Measurements from ENCODE around the gene MACROD2.

The MACROD2 gene

GRCh38 chr20:14860410-14860814, 865.1 kb downstream of the MACROD2 start:
- no peaks in the 10 kb centered on the region for H4K20me1 ChIP-seq (ENCODE audit: low read depth, low read length)
- H3K27ac ChIP-seq (ENCODE audit: low read depth, low read length), result no peak overlapping the region
- TF ChIP-seq EZH2phosphoT487 (conservative IDR thresholded peaks at IDR 0.05; ENCODE audit: low read length), result no peak
- TF ChIP-seq, protein P1, sequence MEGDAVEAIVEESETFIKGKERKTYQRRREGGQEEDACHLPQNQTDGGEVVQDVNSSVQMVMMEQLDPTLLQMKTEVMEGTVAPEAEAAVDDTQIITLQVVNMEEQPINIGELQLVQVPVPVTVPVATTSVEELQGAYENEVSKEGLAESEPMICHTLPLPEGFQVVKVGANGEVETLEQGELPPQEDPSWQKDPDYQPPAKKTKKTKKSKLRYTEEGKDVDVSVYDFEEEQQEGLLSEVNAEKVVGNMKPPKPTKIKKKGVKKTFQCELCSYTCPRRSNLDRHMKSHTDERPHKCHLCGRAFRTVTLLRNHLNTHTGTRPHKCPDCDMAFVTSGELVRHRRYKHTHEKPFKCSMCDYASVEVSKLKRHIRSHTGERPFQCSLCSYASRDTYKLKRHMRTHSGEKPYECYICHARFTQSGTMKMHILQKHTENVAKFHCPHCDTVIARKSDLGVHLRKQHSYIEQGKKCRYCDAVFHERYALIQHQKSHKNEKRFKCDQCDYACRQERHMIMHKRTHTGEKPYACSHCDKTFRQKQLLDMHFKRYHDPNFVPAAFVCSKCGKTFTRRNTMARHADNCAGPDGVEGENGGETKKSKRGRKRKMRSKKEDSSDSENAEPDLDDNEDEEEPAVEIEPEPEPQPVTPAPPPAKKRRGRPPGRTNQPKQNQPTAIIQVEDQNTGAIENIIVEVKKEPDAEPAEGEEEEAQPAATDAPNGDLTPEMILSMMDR (IDR thresholded peaks at IDR 0.05; ENCODE audit: insufficient read depth, low read length, poor library complexity, severe bottlenecking), result no peak
- H3K9me3 ChIP-seq (ENCODE audit: insufficient read depth, low read length), result no peaks in the 10 kb centered on the region
- H3K4me2 ChIP-seq (ENCODE audit: low read depth, low read length, poor library complexity, severe bottlenecking), result no peak overlapping the region
- H2AFZ ChIP-seq (ENCODE audit: low read depth, low read length, severe bottlenecking), result no peak overlapping the region
- H3K36me3 ChIP-seq (ENCODE audit: low read length), result no peaks in the 10 kb centered on the region
- no peaks in the 10 kb centered on the region for H3K9me2 ChIP-seq (replicated peaks; ENCODE audit: insufficient read depth, low read length)
- no peaks in the 10 kb centered on the region for H3K79me2 ChIP-seq (ENCODE audit: insufficient read depth, low read length)
- no peaks in the 10 kb centered on the region for H3F3A ChIP-seq (ENCODE audit: insufficient read depth)
- H3K27me3 ChIP-seq (ENCODE audit: low read length), result no peaks in the 10 kb centered on the region
- no peak overlapping the region for H3K4me3 ChIP-seq (ENCODE audit: insufficient read depth, low read length, poor library complexity, severe bottlenecking)
- no peak overlapping the region for H3K9ac ChIP-seq (ENCODE audit: low read length)

- Histone ChIP-seq H3K9ac (ENCODE audit: low read length) (no peak overlapping the region), H2AFZ (ENCODE audit: low read depth, low read length, severe bottlenecking) (no peak overlapping the region), H3K36me3 (ENCODE audit: low read length) (no peaks in the 10 kb centered on the region), H3K27ac (ENCODE audit: low read depth, low read length) (no peak overlapping the region), H3K27me3 (ENCODE audit: low read length) (no peaks in the 10 kb centered on the region), H4K20me1 (ENCODE audit: low read depth, low read length) (no peaks in the 10 kb centered on the region), H3K9me2 (replicated peaks; ENCODE audit: insufficient read depth, low read length) (no peaks in the 10 kb centered on the region), H3F3A (ENCODE audit: insufficient read depth) (no peaks in the 10 kb centered on the region), H3K79me2 (ENCODE audit: insufficient read depth, low read length) (no peaks in the 10 kb centered on the region), H3K4me3 (ENCODE audit: insufficient read depth, low read length, poor library complexity, severe bottlenecking) (no peak overlapping the region), H3K9me3 (ENCODE audit: insufficient read depth, low read length) (no peaks in the 10 kb centered on the region), H3K4me2 (ENCODE audit: low read depth, low read length, poor library complexity, severe bottlenecking) (no peak overlapping the region)
- TF ChIP-seq, protein P1 (IDR thresholded peaks at IDR 0.05; ENCODE audit: insufficient read depth, low read length, poor library complexity, severe bottlenecking), result no peak
- TF ChIP-seq EZH2phosphoT487 (conservative IDR thresholded peaks at IDR 0.05; ENCODE audit: low read length), result no peak
These were observed 865.8 kb downstream of the MACROD2 start for GRCh38 chr20:14861028-14861699.

DNA sequence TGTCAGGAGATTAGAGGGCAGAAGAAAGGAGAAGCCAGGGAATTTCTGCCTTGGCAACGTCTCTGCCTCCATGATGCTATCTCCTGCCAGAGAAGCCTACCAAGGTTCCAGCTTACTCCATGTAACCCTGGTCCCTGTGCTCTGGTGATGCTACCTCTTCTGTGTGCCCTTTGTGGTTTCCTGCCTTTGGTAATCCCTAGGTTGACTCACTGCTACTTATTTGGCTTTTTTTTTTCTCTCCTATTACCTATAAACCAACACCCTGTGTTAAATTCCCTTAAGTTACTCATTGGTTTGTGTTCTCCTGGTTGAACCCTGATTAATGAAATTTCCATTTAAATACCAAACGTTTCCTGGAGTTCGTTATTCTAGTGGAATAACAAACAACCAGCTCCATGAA, 869.9 kb downstream of the MACROD2 start:
- Histone ChIP-seq H4K20me1 (ENCODE audit: low read depth, low read length) (no peaks in the 10 kb centered on the region), H3K27me3 (ENCODE audit: low read length) (no peaks in the 10 kb centered on the region), H3K9me2 (replicated peaks; ENCODE audit: insufficient read depth, low read length) (no peaks in the 10 kb centered on the region), H3K79me2 (ENCODE audit: insufficient read depth, low read length) (no peaks in the 10 kb centered on the region), H3K9ac (ENCODE audit: low read length) (no peak overlapping the region), H3K4me2 (ENCODE audit: low read depth, low read length, poor library complexity, severe bottlenecking) (no peak overlapping the region), H2AFZ (ENCODE audit: low read depth, low read length, severe bottlenecking) (no peak overlapping the region), H3F3A (ENCODE audit: insufficient read depth) (no peaks in the 10 kb centered on the region), H3K36me3 (ENCODE audit: low read length) (no peaks in the 10 kb centered on the region), H3K4me3 (ENCODE audit: insufficient read depth, low read length, poor library complexity, severe bottlenecking) (no peak overlapping the region), H3K9me3 (ENCODE audit: insufficient read depth, low read length) (no peaks in the 10 kb centered on the region), H3K27ac (ENCODE audit: low read depth, low read length) (no peak overlapping the region)
- TF ChIP-seq, protein P1 (IDR thresholded peaks at IDR 0.05; ENCODE audit: insufficient read depth, low read length, poor library complexity, severe bottlenecking), result no peak
- no peak for TF ChIP-seq EZH2phosphoT487 (conservative IDR thresholded peaks at IDR 0.05; ENCODE audit: low read length)
